ENCODE results near the gene EPC1. TPM values are rescaled to one million over a fixed set of nuclear protein-coding genes. Genes with fewer than 3 reads are reported as not detected.
A peak's percentile ranks its signal among the peaks of the same experiment; 100 is the strongest.

The EPC1 gene
- total RNA-seq, 2 experiments from 2014 or later: 33.0 to 33.9 TPM

DNA sequence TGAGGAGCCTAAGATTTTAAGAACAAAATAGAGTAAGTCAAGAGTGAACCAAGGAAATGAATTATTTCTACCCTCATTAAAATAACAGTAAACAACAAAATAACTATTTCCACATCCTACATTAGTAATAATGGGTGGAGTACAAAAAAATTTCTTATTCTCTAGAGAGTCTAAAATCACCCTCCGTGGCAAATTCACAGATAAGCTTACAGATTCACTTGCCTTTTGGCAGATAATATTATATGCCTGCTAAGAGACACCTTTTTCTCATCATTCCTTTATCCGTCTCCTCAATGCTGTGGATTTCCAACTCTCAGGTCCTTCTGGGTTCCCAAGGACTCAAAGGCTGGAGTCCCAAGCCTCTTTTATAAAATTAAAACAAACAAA is 2.2 kb upstream of the EPC1 start:
- Mint-ChIP-seq H3K9me3 (no peaks in the 10 kb centered on the region), H3K4me1 (ENCODE audit: low read depth) (peaks cover 58% of the 10 kb centered on the region), H3K27me3 (no peaks in the 10 kb centered on the region), H3K27ac (no peak overlapping the region), H3K4me3 (no peak overlapping the region), H3K36me3 (ENCODE audit: low read depth) (peaks cover 23% of the 10 kb centered on the region)
- ChIA-PET POLR2A (interaction anchor here (2.1 to 2.6 kb wide), 2 partner anchors 12 to 29 kb away, joined by 8 to 18 read pairs; no protein-coding TSS in a partner anchor), CTCF (interaction anchor here (0.9 to 2.1 kb wide), 6 partner anchors 10 to 93 kb away, joined by 3 to 11 read pairs (median 7); no protein-coding TSS in a partner anchor)
- TF ChIP-seq CTCF (IDR thresholded peaks at IDR 0.05): no peak
- no peak for DNase-seq
- intact Hi-C loops (cut with micrococcal nuclease): loop anchor here (10.0 kb wide), 1 partner anchor 294 kb away; the partner anchor contains the start of gene KIF5B
- ATAC-seq: no peak

DNA sequence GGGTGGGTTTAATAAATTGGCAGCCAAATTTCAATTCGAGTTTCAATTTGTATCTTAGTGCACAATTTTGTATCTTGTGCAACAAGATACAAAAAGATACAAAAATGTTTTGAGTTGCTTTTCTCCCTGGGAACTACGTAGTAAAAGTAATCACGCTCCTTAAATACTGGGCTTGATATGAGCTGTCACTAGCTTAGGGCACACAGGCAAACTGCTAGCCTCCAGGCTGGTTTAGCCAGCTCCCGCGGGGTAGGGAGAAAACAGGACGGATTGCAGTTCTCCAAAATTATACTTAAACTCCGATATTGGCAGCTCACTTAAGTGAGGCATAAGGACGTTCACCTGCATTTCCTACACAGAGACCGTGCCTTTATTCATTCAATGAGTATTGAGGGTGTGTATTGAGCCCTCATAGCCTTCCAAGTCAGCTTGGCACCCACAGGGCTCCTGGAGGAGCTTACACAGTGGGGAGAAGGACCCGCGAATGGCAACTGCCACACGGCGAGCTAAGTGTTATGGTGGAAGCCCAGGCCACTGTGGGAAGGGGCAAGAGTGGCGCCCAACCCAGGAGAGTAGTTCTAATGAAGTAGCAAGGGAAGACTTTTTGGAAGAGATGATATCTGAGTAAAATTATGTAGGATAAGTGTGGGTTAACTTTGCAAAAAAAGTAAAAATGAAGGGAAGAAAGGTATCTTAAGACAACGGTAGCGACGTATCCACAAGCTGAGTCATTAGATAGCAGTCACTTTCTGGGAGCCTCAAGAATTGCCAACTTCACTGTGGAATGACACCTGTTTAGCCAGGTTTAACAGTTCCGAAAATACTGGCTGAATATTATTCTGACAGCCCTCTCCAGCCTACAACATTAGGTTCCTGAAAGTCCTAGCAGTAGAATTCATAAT is 1.6 kb upstream of the EPC1 start:
- H3K4me3 Mint-ChIP-seq: peak overlapping the region; percentile 89
- no peak for TF ChIP-seq CTCF (IDR thresholded peaks at IDR 0.05)
- H3K4me1 Mint-ChIP-seq (ENCODE audit: low read depth): peaks cover 60% of the 10 kb centered on the region
- no peaks in the 10 kb centered on the region for H3K9me3 Mint-ChIP-seq
- ChIA-PET POLR2A (interaction anchor here (0.8 to 5.3 kb wide), 8 partner anchors 8 to 30 kb away, joined by 3 to 50 read pairs (median 8); no protein-coding TSS in a partner anchor), CTCF (interaction anchor here (0.8 to 2.1 kb wide), 14 partner anchors 9 to 158 kb away, joined by 3 to 11 read pairs (median 4); no protein-coding TSS in a partner anchor)
- H3K27me3 Mint-ChIP-seq: no peaks in the 10 kb centered on the region
- intact Hi-C loops (cut with micrococcal nuclease): loop anchor here (10.0 kb wide), 1 partner anchor 294 kb away; the partner anchor contains the start of gene KIF5B
- no peak for ATAC-seq
- DNase-seq: no peak
- peak overlapping the region; percentile 51 for H3K27ac Mint-ChIP-seq
- peaks cover 30% of the 10 kb centered on the region for H3K36me3 Mint-ChIP-seq (ENCODE audit: low read depth)

- peaks cover 58% of the 10 kb centered on the region for H3K4me1 Mint-ChIP-seq (ENCODE audit: low read depth)
- intact Hi-C loops (cut with micrococcal nuclease): loop anchor here (10.0 kb wide), 1 partner anchor 293 kb away; the partner anchor contains the start of gene KIF5B
- no peaks in the 10 kb centered on the region for H3K27me3 Mint-ChIP-seq
- H3K27ac Mint-ChIP-seq: peak overlapping the region; percentile 80
- ChIA-PET POLR2A (interaction anchor here (0.8 to 5.3 kb wide), 9 partner anchors 9 to 31 kb away, joined by 3 to 50 read pairs (median 8); no protein-coding TSS in a partner anchor), CTCF (interaction anchor here (0.8 to 2.1 kb wide), 11 partner anchors 10 to 157 kb away, joined by 3 to 11 read pairs (median 5); no protein-coding TSS in a partner anchor)
- H3K36me3 Mint-ChIP-seq (ENCODE audit: low read depth): peaks cover 29% of the 10 kb centered on the region
- no peak for TF ChIP-seq CTCF (IDR thresholded peaks at IDR 0.05)
- no peaks in the 10 kb centered on the region for H3K9me3 Mint-ChIP-seq
- ATAC-seq (peak; percentile 6), DNase-seq (no peak)
- H3K4me3 Mint-ChIP-seq: peak overlapping the region; percentile 89
Observed at GRCh38 chr10:32347363-32348022, 535 bp upstream of the EPC1 start.

- no peaks in the 10 kb centered on the region for H3K27me3 Mint-ChIP-seq
- ATAC-seq: peak; percentile 88
Observed at GRCh38 chr10:32346134-32346550, 816 bp downstream of the EPC1 start.

More at GRCh38 chr10:32346134-32346550, 816 bp downstream of the EPC1 start:
- no peaks in the 10 kb centered on the region for H3K9me3 Mint-ChIP-seq
- POLR2A ChIA-PET: interaction anchor here (0.8 to 5.3 kb wide), 17 partner anchors 9 to 102 kb away, joined by 3 to 50 read pairs (median 4); no protein-coding TSS in a partner anchor
- CTCF ChIA-PET: interaction anchor here (0.7 to 2.5 kb wide), 19 partner anchors 9 to 156 kb away, joined by 3 to 18 read pairs (median 4); no protein-coding TSS in a partner anchor
- peak overlapping the region; percentile 89 for H3K4me3 Mint-ChIP-seq
- peak; percentile 84 for TF ChIP-seq CTCF (IDR thresholded peaks at IDR 0.05)
- peaks cover 30% of the 10 kb centered on the region for H3K36me3 Mint-ChIP-seq (ENCODE audit: low read depth)
- intact Hi-C loops (cut with micrococcal nuclease): loop anchor here (1.0 to 10.0 kb wide), 2 partner anchors 155 to 291 kb away; partner anchors contain the start of gene KIF5B
- peak overlapping the region; percentile 99 for H3K27ac Mint-ChIP-seq
- peak; percentile 97 for DNase-seq
- peaks cover 65% of the 10 kb centered on the region for H3K4me1 Mint-ChIP-seq (ENCODE audit: low read depth)
